NCI-H1105 treated with DMSO at 0.1 percent for 48 hours (cell line): Measurements from ENCODE around the gene LTBR.
"Not testable (repeated sequence)": the region's sequence is repeated elsewhere in the genome, so short reads cannot be mapped to it uniquely, and the experiment has no call there.

Experiments used
- DNase-seq: peaks from one replicate; lab custom pipeline; 2025; lab: John Stamatoyannopoulos, UW

LTBR gene

DNA sequence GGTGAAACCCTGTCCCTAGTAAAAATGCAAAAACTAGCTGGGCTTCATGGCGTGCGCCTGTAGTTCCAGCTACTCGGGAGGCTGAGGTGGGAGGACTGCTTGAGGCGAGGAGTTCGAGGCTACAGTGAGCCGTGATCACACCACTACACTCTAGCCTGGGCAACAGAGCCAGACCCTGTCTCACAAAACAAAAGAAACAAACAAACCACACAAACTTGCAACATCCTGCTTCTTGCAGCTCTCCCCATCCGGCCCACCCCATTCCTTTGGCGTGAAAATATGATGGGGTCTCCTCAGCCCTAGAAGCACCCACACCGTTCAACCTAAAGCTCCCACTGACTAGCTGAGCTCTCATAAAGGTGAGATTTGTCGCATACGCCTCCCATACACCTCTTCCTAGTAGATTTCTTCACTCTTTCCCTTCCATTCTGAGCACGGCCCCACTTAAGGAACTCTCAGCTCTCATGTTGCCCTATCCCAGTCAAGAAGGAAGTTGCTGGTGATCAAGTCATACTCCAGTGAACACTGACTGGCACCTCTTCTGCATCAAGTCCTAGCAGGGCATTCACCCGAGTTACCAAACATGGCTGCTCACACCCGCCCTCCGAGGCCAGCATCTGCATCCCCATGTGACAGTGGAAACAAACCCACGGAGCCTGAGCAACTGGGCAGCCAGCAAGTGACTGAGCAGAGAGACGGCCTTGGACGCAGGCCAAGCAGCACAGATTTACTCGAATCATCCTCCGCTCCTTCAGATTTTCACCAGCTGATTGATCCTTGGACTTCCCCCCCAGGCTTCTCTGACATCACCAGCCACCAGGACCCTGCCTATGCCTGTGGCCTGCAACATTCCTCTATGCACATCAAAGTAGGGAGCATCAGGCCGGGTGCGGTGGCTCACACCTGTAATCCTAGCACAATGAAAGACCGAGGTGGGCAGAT is 41.9 kb downstream of the LTBR start:
- DNase-seq, result no peak

DNA sequence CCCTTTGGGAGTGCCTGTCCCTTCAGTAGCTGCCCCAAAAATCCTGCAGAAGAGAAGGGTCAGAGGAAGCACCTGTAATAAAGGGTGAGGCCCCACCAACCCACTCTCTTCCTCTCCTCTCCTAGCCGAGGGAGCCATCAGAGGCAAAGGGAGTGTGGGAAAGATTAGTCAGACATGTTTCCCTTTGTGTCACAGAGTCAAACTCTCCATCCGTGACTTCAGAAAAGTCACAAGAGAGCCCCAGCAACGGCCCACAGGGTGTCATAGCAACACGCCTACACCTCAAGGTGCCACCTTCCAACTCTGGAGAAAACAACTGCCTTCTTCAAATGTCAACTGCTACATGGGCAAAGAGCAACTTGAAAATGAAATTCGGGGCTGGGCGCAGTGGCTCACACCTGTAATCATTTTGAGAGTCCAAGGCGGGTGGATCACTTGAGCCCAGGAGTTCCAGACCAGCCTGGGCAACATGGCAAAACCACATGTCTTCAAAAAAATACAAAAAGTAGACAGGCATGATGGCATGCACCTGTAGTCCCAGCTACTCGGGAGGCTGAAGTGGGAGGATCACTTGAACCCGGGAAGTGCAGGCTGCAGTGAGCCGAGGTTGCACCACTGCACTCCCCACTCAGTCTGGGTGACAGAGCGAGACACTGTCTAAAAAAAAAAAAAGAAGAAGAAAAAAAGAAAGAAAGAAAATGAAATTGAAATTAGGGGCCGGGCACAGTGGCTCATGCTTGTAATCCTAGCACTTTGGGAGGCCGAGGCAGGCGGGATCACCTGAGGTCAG is 43.1 kb downstream of the LTBR start:
- DNase-seq, result no peak

DNA sequence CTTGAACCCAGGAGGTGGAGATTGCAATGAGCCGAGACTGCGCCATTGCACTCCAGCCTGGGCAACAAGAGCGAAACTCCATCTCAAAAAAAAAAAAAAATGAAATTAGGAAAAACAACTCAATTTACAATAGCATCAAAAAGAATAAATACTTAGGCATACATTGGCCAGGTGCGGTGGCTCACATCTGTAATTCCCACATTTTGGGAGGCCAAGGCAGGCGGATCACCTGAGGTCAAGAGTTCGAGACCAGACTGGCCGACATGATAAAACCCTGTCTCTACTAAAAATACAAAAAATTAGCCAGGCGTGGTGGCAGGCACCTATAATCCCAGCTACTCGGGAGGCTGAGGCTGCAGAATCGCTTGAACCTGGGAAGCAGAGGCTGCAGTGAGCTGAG is 43.8 kb downstream of the LTBR start:
- not testable (repeated sequence) for DNase-seq

DNA sequence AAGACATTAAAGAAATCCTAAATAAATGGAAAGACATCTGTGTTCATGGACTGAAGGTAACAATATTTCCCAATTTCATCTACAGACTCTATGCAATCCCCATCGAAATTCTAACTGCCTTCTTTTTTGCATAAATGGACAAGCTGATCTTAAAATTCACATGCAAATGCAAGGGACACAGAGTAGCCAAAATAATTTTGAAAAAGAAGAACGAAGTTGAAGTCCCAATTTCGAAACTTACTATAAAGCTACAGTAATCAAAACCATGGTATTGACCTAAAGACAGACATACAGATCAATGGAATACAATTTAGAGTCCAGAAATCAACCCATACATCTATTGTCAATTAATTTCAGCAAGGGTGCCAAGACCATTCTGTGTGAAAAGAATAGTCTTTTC is 44.4 kb downstream of the LTBR start:
- no peak for DNase-seq

DNA sequence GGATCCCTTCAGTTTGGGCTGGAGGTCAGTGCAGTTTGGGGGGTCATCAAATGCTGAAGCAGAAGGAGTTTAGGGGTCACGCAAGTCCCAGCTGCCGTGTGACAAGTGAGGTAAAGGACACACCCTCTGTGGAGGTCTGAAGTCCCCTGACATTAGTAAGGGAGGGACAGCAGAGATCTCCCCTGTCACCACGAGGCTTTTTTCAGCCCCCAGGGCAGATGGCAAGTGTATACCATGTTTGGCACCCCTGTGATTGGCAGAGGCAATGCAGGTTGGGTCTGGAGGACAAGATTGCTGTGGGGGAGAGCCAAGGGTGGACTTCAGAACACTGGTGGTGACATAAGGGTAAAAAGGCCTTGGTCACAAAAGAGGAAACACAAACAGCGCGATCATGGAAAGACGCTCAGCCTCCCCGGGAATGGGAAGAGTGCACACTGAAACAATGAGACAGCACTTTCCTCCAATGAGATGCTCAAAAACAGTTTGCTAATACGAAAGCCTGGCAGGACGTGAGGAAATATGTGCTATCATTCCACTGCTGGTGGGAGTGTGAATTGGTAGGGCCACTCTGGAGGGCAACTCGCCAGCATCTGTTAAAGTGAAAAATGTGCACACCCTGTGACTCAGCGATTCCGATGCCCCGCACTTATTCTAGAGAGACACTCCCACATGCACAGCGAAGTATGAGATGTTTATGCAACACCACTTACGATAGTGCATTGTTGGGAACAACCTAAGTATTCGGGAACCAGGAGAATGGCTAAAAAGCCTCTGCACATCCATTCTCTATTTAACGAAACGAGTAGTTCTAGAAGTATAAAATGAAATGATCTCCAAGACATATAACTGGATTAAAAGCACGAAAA is 46.4 kb downstream of the LTBR start:
- DNase-seq, result no peak

DNA sequence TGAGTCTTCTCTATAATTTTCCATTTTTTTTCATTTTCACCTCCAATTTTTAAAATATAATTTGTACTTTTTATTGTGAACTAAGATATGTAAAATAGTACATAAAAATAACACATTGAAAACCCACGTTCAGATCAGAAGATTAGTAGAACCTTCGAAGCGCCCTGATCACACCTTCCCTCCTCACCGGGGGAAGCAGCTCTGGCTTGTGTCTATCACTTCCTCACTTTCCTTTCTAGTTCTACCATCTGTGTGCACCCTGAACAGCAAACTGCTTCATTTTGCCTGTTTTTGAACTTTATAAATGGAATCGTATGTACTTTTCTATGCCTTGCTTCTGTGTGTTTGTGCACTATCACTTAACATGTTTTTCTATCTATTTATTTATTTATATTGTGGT is 49.0 kb downstream of the LTBR start:
- no peak for DNase-seq

DNA sequence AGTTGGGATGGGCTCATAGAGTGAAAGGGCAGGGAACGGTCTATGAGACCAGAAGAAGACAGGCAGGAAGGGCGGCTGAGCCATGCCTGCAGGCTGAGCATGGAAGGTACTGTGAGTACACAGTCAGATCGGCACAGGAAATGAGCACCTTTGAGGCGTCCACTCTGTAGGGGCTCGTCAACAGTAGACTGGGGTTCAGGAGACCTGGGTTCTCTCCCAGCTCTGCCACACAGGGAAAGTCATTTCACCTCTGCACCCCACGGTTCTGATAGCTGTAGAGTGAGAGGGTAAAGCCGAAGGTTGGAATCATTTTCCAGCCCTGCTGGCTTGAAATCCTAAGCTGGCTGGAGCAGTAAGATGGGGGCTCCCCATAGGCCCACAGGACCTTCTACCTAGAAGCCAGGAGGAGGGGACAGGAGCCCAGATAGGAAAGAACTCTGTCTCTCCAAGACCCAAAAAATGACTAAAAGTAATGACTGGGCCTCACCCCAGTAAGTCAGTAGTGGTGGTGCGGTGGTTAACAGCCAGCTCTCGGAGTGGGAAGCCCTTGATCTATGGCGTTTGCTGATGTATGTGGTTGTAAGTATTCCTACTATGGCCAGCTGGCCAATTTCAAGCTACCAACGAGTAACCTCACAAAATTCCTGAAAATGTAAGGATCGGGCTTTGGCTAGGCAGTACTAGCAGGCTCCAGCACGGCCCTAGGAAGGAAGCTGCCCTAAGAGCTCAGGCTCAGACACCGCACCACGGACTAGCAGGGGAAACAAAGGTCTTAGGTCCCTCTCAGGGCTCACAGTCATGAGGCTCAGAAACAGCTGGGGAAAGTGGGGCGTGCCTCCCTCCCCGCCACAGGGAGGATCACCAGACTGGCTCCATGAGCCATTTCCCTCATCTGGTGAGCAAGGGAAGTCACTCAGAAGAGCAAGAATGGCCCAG is 50.5 kb downstream of the LTBR start:
- no peak for DNase-seq

DNA sequence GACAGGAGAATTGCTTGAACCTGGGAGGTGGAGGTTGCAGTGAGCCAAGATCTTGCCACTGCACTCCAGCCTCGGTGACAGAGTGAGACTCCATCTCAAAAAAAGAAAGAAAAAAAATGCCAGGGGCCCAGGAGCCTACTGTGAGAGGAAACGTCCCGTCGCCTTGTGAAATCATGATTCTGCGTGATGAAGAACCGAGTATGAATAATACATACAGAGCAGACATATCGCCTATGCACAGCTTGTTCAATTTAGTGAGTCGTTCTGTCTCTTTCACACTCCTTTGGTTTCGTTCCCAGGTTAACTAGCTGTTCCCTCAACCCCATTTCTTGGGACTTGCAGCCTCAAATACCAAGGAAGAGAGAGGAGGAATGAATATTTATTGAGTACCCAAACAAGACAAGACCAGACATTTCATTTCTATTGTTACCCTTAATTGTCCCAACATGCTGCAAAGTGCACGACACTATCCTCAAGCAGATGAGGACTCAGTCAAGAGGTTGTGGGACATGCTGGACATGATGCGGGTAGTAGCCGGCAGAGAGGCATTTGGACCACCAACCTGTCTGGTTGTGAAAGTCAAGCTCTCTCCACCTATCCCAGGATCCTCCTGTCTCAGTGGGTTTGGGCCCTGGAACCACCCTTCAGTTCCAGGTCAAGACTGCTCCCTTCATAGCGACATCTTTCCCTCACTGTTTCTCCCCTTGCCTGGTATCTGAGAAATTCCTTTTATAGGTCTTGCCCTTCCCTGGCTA is 52.2 kb downstream of the LTBR start:
- no peak for DNase-seq

DNA sequence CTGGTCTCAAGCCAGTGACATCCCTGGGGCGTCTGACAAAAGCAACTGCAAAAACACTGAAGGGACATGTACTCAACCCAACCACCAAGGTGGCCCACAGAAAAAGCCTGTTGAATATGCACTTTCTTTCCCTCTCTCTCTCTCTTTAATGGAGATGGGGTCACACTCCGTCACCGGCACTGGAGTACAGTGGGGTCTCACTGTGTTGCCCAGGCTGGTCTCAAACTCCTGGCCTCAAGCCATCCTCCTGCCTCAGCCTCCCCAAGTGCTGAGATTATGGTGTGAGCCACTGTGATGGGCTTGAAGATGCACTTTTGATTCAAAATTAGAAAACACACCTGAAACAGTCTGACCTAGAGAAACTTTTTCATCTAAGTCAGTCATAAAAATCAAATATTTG is 53.6 kb downstream of the LTBR start:
- DNase-seq, result no peak

DNA sequence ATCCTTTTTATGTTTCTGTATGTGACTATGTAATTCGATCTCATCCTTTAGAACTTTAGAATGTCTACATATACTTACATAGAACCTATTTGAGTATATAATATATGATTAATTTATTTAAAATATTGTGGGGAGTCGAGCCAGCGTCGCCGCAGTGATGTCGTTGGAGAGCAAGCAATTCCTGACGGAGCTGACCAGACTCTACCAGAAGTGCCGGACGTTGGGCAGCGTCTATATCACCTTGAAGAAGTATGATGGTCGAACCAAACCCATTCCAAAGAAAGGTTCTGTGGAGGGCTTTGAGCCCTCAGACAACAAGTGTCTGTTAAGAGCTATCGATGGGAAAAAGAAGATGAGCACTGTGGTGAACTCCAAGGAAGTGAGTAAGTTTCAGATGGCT is 54.4 kb downstream of the LTBR start:
- DNase-seq, result no peak

DNA sequence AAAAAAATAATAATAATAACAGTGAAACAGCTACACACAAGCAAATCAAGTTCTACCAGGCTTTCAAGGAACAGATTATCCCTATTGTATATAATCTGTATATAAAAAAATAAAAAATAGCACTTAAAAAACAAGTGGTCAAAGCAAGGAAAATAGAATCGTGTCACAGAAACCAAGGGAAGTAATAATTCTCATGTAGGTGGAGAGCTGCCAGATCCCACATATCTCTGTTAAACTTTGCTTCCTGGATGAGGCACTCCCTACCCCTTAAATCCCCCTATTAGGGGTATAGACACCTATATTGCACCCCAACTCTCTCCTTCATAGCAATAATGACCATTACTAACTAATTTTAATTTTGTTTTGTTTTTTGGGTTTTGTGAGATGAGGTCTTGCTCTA is 56.4 kb downstream of the LTBR start:
- DNase-seq, result no peak
